Progenitor cell of endocrine pancreas (in vitro differentiated cells): Measurements from ENCODE around the gene CLEC2D. TPM values are rescaled to one million over a fixed set of nuclear protein-coding genes. Genes with fewer than 3 reads are reported as not detected.

Source experiments
- DNase-seq: peaks from one replicate; pipeline ENCODE4 v3.0.0; 2021; ENCODE audit warnings: low spot score; ENCODE audit not compliant: unreplicated experiment
- H3K27ac Mint-ChIP-seq: 2 replicates; pipeline ENCODE4 v1.8.0; 2021; ENCODE audit warnings: mild to moderate bottlenecking, moderate library complexity, mixed read lengths
- H3K27me3 Mint-ChIP-seq: 2 replicates; pipeline ENCODE4 v1.8.0; 2021; ENCODE audit warnings: mixed read lengths
- H3K36me3 Mint-ChIP-seq: 2 replicates; pipeline ENCODE4 v1.8.0; 2022; ENCODE audit warnings: mixed read lengths; ENCODE audit not compliant: insufficient read depth
- H3K4me1 Mint-ChIP-seq: 2 replicates; pipeline ENCODE4 v1.8.0; 2021; ENCODE audit warnings: low read depth, mixed read lengths
- H3K4me3 Mint-ChIP-seq: 2 replicates; pipeline ENCODE4 v1.8.0; 2021; ENCODE audit warnings: low read depth, mild to moderate bottlenecking, moderate library complexity, mixed read lengths
- H3K9me3 Mint-ChIP-seq: 2 replicates; pipeline ENCODE4 v1.8.0; 2021; ENCODE audit warnings: low read depth, mixed read lengths
- CTCF ChIP-seq: fragments of 200-600 bp; sonication (generic); IDR thresholded peaks from one replicate; pipeline ENCODE4 v1.5.0; 2021; ENCODE audit warnings: antibody characterized with exemption, mild to moderate bottlenecking; ENCODE audit not compliant: unreplicated experiment
- total RNA-seq: library from RNA; stranded (reverse); gene quantifications from 2 replicates; pipeline ENCODE4 v1.2.1, GENCODE V29; 2021

Gene CLEC2D
- total RNA-seq, 1 donor from 2014 or later: 23.5 TPM

GRCh38 chr12:9648701-9649531 lies 20.6 kb upstream of the CLEC2D start:
- no peak for DNase-seq
- no peak for TF ChIP-seq CTCF
- Mint-ChIP-seq H3K27me3 (no peaks in the 10 kb centered on the region), H3K4me1 (peaks cover 48% of the 10 kb centered on the region), H3K36me3 (peaks cover 15% of the 10 kb centered on the region), H3K4me3 (peak overlapping the region; percentile 93), H3K9me3 (peaks cover 9% of the 10 kb centered on the region), H3K27ac (peak overlapping the region; percentile 99)

- Mint-ChIP-seq H3K9me3 (peaks cover 9% of the 10 kb centered on the region), H3K27ac (peak overlapping the region; percentile 99), H3K4me1 (peaks cover 48% of the 10 kb centered on the region), H3K4me3 (peak overlapping the region; percentile 93), H3K27me3 (no peaks in the 10 kb centered on the region), H3K36me3 (peaks cover 17% of the 10 kb centered on the region)
- DNase-seq: no peak
- no peak for TF ChIP-seq CTCF
Observed at GRCh38 chr12:9649532-9649940, 20.0 kb upstream of the CLEC2D start.

GRCh38 chr12:9650151-9650576 lies 19.3 kb upstream of the CLEC2D start:
- peaks cover 20% of the 10 kb centered on the region for H3K36me3 Mint-ChIP-seq
- no peak for TF ChIP-seq CTCF
- no peak overlapping the region for H3K27ac Mint-ChIP-seq
- H3K4me1 Mint-ChIP-seq: peaks cover 48% of the 10 kb centered on the region
- peak overlapping the region; percentile 93 for H3K4me3 Mint-ChIP-seq
- H3K27me3 Mint-ChIP-seq: no peaks in the 10 kb centered on the region
- DNase-seq: no peak
- H3K9me3 Mint-ChIP-seq: peaks cover 6% of the 10 kb centered on the region

- no peak for DNase-seq
- Mint-ChIP-seq H3K27ac (no peak overlapping the region), H3K9me3 (peaks cover 4% of the 10 kb centered on the region), H3K4me1 (peaks cover 48% of the 10 kb centered on the region), H3K27me3 (no peaks in the 10 kb centered on the region), H3K4me3 (no peak overlapping the region), H3K36me3 (peaks cover 23% of the 10 kb centered on the region)
- TF ChIP-seq CTCF: no peak
Observed at GRCh38 chr12:9651265-9651729, 18.2 kb upstream of the CLEC2D start.

- no peak overlapping the region for H3K4me3 Mint-ChIP-seq
- H3K9me3 Mint-ChIP-seq: peaks cover 7% of the 10 kb centered on the region
- no peak for DNase-seq
- no peak for TF ChIP-seq CTCF
- peaks cover 64% of the 10 kb centered on the region for H3K36me3 Mint-ChIP-seq
- no peak overlapping the region for H3K27ac Mint-ChIP-seq
- H3K27me3 Mint-ChIP-seq: no peaks in the 10 kb centered on the region
- no peaks in the 10 kb centered on the region for H3K4me1 Mint-ChIP-seq
Observed at GRCh38 chr12:9660046-9660445, 9.5 kb upstream of the CLEC2D start.
